ENCODE measurements around the gene HOXA9. TPM values are rescaled to one million over a fixed set of nuclear protein-coding genes. Genes with fewer than 3 reads are reported as not detected.

The HOXA9 gene
- total RNA-seq, 1 donor from 2014 or later, result 2.0 TPM

DNA sequence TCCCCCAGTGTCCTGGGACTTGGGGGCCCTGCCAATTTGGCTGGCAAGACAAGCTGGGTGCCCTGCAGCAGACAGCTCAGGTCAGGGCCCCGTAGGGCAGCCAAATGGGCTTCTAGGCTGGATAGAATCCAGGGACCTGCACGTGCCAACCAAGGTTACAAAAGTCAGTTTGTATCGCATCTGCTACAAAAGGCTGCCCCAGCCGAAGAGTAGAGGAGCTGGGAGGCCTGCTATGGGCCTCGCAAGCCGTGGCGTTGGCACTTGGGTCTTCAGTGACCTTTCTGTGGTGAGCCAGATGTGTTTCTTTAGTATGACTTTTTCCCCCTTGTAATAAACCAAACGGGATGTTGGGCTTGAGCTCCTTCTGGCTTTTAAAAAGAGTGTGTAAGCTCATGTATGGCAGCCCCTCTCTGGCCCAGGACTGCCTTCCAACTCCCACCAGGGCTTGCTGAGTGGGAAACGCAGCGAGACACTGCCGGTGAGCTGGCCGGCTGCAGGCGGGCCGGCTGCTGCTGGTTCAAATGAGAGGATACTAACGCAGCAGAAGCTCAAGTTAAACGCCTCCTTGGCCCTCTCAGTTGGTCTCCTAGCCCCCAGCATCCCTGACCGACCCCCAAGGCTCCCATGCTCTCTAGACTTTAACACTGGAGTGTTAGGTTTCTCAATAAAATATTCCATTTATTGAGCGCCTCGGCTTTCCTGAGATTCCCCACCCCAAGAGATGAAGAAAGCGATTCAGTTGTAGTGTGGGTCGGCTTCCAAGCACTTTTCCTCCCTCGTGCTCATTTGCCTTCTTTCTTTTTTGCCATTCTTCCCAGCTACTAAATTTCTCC lies 11.8 kb upstream of the HOXA9 start:
- no peak for DNase-seq (ENCODE audit: low read depth in 2 of 2)

DNA sequence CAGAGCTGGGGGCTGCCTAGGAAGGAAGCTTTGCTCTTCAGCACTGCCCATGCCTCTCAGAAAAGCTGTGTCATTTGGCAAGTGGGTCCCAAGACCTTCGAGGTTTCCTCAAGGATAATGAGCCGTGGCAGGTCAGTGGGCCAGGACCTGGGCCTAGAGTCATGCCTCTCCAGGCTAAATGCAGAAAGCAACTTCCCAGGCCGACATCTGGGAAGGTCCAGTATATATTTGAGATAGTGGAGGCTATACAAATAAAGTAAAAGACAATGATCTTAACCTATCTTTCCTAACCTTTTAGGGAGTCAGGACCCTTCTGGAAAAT lies 11.1 kb upstream of the HOXA9 start:
- no peak for DNase-seq (ENCODE audit: low read depth in 2 of 2)

DNA sequence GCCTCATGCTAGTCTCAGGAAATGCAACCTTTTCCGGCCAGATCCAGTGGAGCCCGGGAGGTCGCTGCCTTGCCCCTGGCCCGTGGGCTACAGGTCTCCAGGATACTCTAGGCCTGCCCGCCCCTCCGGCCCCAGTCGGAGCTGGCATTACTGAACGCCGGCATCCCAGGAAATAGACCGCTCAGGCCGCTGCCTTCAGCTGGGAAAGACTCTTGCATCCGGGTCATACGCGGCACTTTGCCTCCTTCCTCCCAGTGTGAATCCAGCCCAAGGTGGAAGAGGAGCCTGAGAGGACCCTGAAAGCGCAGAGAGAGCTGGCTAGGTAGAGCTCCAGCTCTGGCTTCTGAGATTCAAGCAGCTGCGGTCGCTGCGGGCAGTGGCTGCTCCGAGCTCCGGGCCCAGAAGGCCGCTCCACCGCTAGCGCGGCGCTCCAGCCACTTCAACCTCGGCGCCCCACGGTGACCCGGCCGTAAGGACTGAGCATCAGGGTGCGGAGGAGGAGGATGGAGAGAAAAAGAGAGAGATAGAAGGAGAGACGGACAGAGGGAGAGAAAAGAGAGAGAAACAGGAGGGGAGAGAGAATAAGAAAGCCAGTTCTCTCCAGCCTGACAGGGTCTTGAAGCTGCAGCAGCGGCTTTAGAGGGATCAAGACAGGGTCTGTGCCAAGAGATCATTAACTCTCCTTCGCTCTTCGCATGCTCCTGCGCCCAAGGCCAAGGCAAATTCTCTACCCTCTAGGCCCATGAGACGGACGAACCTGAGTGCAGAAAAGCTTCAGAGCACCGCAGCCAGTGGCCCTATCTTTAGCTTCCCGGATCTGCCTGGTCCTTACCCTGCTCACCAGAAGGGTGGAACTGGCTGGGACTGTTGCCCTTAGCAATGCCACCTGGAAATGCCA lies 10.5 kb upstream of the HOXA9 start:
- no peak for DNase-seq (ENCODE audit: low read depth in 2 of 2)

DNA sequence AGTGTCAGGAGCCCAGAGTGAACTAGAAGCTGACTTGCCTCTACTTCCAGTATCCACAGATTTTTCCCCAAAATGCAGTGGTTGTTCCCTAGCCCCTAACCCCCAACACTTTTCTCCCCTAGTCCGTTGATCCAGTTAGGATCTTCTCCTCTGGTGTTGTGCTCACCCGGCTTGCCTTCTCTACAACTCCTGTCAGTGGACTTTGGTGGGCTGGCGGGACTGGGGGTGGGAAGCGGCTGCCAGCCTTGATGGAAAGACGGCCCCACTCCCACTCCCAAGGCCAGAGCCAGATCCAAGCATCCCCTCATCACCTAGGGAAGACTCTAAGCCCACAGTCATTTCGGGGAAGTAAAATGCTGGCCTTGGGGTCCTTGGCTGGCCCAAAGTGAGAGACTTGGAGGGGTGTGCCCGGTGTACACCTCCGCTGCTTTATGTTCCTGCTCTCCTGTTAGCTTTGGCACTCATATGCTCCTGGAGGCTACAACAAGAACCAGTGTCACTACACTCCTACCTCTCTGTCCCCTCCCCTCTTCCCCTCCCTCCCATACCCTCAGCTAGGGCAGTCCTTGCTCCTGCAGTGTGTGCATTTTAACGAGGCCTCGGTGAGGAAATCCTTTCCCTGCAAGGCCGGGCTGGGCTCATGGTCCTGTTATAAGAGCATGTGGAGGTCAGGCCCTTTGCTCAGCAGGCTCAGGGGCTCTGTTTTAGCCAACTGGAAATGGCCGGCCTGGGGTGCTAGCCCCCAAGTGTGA lies 9.7 kb upstream of the HOXA9 start:
- DNase-seq (ENCODE audit: low read depth in 2 of 2), result no peak

DNA sequence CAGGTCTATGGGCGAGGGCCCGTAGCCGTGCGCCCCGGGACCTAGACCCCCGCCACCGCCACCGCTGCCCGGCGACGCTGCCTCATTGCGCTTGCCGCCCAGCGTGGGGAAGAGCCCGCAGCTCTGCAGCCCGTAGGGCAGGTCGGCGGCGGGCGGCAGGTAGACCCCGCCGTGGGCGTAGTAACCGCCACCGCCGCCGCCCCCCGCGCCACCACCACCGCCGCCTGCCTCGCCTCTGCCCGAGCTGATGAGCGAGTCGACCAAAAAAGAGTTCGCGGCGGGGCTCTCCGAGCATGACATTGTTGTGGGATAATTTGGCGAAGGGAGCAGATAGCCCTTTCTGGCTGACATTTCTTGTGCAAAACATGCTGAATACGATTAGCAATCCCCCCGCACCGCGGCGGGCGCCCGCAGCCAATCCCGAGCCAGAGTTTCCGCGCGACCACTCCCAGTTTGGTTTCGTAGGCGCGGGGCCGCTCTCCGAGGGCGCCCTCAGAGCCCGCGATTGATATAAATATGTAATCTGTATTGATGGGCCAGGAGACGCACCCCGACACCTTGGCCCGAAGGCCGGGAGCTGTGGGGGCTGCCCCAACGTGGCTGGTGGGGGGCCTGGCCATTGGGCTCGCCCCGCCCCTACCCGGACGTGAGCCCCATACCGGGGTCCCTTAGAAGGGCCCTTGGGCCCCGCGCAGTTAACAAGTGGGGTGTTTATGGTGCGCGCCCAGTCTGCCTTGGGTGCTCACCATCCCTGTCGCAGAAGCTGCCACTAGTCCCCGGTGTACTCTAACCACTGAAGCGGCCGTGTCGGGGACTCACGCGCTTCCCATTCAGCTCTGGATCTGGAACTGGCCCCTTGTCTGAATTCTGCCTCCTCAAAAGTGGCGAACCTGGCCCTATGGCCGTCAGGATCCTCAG lies 8.9 kb upstream of the HOXA9 start, which contains the start of gene HOXA10:
HOXA10 (minus strand) TSS at position 365 of the 918 bp plus-strand sequence; CDS start at position 351, 14 bp downstream.
- no peak for DNase-seq (ENCODE audit: low read depth in 2 of 2)

DNA sequence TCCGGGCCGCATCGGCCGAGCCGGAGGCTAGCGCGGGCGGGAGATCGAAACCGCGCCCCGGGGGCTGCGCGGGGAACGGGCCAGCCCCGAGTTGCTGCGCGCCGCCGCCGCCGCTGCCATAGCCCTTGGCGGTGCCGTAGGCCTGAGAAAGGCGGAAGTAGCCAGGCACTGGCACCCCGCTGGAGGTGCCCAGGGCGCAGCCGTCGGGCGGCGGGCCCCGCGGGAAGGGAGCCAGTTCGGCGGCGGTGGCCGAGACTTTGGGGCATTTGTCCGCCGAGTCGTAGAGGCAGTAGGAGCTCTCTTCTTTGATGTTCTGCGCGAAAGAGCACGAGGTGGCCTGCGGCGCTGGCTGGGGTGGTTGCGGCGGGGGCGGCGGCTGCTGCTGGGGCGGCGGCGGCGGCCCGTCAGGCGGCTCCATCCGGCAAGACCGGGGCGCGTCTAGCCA lies 8.2 kb upstream of the HOXA9 start:
- DNase-seq (ENCODE audit: low read depth in 2 of 2), result no peak

DNA sequence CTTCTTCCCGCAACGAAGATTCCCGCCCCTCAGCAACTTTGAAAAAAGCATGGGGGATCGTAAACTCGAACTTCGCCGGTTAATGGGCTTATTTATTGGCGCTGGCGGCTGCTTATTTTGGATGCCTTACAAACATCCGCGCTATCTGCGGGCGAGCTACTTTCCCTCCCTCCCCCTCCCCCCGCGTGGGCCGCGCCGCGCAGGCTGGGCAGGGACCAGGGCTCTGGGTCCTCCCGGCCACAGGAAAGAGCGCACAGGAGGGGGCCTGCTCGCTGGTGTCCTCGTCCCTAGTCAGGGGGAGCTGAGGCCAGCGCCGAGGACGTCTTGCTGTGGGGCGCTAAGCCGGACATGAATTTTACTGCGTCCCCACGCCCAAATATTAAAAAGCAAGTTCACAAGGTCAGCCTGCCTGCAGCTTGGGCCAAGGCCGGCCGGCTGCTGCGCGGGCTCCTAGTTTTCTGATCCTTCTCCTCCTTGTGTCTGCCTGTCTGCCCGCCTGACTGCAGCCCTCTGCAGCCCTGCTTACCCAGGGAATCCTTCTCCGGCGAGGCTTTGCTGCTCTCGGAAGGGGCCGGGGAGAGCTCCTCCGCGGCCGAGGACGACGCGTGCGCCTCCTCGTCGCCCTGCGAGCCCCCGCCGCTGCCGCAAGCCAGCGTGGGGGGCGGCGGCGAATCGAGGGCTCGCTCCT lies 7.6 kb upstream of the HOXA9 start:
- DNase-seq (ENCODE audit: low read depth in 2 of 2), result peak in 1 of 2 donors; percentile 57

DNA sequence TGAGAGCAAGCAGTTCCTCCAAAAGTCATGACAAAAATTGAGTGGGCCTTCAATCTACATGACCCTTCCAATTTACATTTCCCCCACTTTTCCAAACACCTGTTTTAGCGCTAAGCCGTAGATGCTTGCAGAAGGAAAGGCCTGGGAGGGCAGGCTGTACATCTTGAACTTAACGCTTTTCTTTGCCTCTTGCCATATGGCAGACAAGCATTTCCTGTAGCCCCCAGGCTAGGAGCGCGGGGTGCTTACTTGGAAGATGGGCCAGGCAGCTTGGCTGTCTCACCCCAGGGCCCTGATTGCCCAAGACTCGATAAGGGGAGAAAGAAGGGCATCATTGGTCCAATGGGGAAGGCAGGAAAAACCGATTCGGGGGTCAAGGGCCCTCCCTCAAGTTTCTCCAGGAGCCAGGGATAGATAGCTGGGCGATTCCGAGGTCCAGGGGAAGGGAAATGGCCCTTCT lies 7.0 kb upstream of the HOXA9 start:
- no peak for DNase-seq (ENCODE audit: low read depth in 2 of 2)

DNA sequence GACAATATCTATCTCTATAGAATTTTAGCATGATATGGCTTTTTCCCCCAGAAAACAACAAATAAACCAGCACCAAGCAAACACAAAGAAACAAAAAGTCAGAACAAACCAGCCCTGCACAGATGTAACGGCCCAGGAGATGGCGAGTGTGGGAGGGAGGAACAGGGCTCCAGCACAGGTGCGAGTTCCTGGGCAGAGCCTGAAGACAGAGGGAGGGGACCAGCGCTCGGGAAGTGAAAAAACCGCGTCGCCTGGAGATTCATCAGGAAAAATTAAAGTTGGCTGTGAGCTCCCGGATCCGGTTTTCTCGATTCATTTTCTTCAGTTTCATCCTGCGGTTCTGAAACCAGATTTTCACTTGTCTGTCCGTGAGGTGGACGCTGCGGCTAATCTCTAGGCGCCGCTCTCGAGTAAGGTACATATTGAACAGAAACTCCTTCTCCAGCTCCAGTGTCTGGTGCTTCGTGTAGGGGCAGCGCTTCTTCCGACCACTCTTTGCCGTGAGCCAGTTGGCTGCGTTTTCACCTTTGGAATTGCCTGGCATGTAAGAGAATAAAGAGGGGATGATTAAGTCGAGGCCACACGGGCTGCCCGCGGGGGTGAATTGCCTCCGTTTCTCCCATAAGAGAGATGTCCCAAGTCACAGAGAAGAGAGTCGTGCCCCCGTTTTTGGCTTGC lies 6.4 kb upstream of the HOXA9 start:
- no peak for DNase-seq (ENCODE audit: low read depth in 2 of 2)

DNA sequence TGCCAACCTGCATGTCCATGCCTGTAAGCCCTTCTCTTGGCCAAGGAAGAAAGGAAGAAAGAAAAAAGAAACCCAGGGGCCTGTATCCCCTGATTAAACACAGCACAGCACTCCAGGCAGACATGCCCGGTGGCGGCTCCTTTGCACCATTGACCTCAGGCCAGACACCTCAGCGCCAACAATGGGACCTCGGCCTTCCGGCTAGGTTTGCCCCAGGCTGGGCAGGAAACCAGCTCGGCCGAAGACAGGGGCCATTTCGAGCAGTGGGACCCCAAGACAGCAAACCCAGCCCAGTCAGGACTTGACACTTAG lies 5.9 kb upstream of the HOXA9 start:
- no peak for DNase-seq (ENCODE audit: low read depth in 2 of 2)

DNA sequence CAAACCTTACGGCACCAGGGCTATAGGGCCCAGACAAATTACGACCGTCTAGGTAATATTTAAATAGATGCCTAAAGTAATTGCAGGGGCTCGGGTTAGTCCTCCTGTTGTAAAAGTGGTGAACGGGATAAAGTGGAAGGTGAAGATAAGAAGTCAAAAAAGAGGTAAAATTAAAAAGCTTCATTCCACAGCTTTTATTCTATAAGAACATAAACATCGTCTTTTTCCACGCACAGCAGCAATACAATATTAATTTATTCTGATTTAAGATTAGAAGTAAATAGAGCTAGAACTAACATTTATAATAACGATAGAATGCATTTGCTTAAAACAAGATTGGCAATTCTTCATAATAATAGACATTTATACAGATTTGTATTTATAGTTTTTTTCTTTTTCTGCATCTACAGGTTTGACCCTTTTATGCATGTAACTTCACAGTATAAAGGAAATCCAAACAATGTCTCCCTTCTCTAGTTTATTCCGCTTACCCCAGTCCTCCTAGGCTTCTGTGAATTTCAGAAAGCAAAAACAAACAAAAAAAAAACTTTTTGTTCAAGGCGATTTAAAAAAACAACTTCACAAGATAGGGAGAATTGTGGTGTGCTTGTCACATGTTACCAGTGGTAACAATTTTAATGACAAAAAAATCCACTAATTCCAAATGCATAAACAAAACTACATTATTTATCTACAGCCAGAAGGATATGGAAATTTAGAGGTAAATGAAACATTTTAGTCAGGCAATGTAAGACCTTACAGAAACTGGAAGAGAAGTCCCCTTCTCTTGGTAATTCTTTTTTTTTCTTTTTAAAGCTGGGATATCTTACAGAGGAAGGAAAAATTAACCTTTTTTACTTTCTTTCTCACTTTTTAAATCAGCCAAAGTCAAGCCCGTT lies 5.3 kb upstream of the HOXA9 start:
- no peak for DNase-seq (ENCODE audit: low read depth in 2 of 2)

DNA sequence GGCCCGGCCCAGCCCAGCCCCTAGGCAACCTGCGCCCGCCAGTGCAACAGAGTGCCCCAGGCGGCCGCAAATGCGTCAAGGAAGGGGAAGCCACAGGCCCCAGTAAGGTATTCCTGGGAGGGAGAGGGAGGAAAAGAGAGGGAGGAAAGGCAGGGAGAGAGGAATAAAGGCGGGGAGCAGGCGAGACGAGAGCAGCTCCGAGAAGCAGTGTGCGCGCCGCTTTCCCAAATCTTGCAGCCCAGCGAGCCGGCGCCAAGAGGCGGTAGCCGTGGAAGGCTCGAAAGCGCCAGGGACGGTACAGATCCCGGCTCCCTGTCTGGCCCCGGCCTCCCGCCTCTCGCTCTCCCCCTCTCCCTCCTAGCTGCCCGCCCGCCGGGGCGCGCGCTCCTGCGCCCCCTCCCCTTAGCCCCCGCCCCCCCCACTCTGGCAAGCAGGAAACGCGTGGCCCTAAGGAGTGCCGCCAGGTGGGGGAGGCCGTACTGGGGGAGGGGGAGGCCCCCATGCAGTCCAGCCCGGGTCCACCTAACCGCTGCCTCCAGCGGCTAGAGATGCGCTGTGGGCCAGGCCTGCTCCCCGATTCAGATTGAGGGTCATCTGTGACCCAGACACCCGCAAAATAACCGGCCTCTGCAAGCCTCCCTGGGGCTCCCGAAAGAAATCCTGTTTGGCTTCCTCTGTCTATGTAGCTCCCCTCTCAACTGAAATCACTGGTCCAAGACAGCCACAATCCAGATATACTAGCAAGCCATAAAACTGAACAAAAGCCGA lies 4.5 kb upstream of the HOXA9 start:
- DNase-seq (ENCODE audit: low read depth in 2 of 2), result no peak

DNA sequence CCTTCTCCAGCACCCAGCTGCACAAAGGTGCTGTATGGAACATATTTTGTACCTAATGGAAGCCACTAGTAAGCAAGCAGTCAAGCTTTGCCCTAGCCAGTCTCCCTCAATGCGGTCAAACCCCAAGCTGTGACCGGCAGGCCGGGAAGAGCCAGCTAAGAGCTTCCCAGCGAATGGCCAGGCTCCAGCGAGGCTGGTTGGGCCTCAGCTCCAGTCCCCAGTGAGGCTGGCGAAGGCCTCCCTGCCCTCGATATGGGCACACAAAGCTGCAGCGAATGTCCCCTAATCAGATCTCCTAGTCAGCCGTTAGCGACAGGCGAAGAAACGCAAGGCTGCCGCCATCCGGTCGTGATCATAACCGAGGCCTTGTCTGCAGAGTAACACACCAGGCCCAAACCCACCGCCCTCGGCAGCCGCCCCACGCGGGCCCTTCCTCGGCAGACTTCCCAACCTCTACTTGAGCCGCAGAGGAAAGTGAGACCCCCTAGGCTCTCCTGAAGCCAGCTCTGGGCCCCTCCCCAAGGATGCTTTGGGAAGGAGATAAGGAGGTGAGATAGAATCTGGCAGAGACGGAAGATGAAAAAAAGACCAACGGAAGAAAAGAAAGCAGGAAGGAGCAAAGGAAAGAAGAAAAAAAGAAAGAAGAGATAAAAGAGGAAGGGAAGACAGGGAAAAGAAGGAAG lies 3.1 kb upstream of the HOXA9 start:
- DNase-seq (ENCODE audit: low read depth in 2 of 2), result no peak

DNA sequence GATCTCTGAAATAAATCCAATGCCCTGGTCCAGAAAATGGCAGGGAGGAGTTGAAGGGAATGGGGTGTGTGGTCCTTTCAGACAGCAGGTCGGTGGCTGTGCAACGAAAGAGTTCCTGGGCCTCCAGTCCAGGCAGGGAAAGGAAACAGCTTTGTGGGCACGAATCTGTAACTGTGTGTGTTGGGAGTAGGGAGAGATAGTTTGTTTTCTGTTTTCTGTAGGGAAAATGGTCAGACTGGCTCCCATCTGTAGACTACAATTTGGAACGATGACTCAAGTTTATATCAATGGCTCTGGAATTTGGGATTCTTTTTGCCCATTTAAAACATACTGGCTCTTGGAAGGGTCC lies 2.6 kb upstream of the HOXA9 start:
- DNase-seq (ENCODE audit: low read depth in 2 of 2), result no peak

DNA sequence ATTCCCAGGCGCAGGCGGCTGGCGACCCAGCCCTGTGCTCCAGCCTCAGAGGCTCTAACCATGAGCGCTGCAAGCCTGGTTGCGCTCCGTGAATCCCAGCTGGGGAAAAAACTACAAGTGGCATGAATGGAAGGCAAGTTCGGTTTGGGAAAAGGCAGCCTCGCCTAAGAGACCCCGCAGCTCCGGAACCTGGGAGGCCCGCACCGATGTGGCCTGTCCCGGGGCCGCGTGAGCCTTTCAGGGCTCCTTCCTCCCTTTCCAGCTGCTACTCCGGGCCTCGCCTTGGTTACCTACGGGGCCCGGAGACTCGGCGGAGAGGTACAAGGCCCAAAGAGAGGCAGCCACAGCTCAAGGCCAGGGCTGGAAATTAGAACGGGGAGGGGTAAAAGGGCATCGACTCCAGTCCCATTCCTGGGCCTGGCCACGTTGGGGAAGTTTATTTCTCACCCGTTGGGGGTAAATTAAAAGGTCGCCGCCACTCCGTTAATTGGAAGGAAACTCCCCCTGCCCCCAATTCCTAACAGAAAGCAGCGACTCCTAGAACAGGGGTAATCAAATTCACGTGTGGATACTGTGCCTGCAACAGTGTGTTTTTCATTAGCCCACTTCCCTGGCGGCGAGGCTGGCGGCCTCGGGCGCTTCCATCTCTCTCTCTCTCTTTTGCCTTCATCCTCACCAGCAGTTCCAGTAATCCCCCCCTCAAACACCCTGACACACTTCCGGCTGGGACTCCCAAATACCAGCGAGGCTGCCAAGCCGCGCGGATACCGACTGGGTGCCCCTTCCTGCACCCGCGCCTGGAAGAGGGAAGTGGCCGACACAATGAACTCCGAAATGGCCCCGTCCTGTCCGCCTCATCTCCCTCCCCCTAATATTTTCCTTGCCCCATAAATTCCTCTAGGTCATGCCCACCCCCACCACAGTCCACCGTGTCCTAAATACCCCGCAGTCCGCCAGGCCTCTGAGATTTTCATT lies 1.5 kb upstream of the HOXA9 start:
- DNase-seq (ENCODE audit: low read depth in 2 of 2), result no peak

DNA sequence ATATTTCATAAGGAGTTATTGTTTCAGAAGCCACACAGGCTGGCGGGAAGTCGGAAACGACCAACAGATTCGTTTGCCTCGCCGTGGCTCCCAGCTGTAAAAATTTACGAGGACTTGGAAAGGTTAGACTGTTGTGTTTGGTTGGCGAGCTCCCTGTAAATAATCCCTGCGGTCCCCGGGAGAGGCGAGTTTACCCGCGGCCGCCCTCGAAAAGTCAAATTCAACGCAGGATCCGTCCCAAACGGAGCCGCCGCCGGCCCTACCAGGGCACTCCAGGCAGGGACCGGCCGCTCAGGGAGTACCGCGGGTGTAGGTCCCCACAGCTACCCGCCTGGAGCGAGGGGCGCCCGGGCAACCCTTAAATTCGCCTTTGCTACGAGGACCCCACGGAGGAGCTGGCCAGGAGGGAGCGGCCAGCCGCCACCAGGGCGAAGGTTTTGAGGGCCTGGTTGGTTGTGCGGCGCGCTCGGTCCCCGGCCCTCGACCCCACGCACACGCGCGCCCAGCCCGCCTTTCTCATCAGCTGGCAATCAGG lies 726 bp upstream of the HOXA9 start:
- no peak for DNase-seq (ENCODE audit: low read depth in 2 of 2)
